ENCODE measurements around the gene HOXA13. TPM values are rescaled to one million over a fixed set of nuclear protein-coding genes. Genes with fewer than 3 reads are reported as not detected.

The HOXA13 gene
- total and polyA plus RNA-seq, 2 experiments from 2014 or later = not detected

GRCh38 chr7:27176962-27177794 lies 22.7 kb downstream of the HOXA13 start:
- H3K4me3 ChIP-seq = no peak overlapping the region
- no peak for DNase-seq (ENCODE audit: low spot score)
- H3K79me2 ChIP-seq (replicated peaks; ENCODE audit: insufficient read depth) = no peaks in the 10 kb centered on the region

GRCh38 chr7:27176524-27176845 lies 23.4 kb downstream of the HOXA13 start:
- H3K9me3 Mint-ChIP-seq = peaks cover 8% of the 10 kb centered on the region; the same call in 2 of the 3 replicates
- Histone ChIP-seq H3K27ac (ENCODE audit: low read depth) (no peak overlapping the region), H3K9me2 (ENCODE audit: insufficient read depth) (no peaks in the 10 kb centered on the region), H3F3A (replicated peaks; ENCODE audit: low read depth) (peaks cover 42% of the 10 kb centered on the region), H4K20me1 (replicated peaks; ENCODE audit: insufficient read depth) (peaks cover 52% of the 10 kb centered on the region), H2AFZ (no peak overlapping the region), H3K4me1 (ENCODE audit: insufficient read depth) (peaks cover 36% of the 10 kb centered on the region), H3K4me3 (no peak overlapping the region), H3K4me2 (no peak overlapping the region), H3K27me3 (ENCODE audit: insufficient read depth) (peaks cover 100% of the 10 kb centered on the region), H3K79me2 (replicated peaks; ENCODE audit: insufficient read depth) (no peaks in the 10 kb centered on the region), H3K36me3 (ENCODE audit: insufficient read depth) (no peaks in the 10 kb centered on the region)
- no peak overlapping the region for H3K4me3 Mint-ChIP-seq
- ATAC-seq (no peak), DNase-seq (ENCODE audit: low spot score) (no peak)
- peaks cover 22% of the 10 kb centered on the region for H3K4me1 Mint-ChIP-seq
- no peak overlapping the region for H3K27ac Mint-ChIP-seq
- H3K36me3 Mint-ChIP-seq (ENCODE audit: low read depth) = no peaks in the 10 kb centered on the region; the same call in 2 of the 3 replicates
- TF ChIP-seq ZNF331 (CRISPR knock-in tag; IDR thresholded peaks at IDR 0.05; ENCODE audit: low read depth) (no peak), CTCF (conservative IDR thresholded peaks at IDR 0.05; ENCODE audit: low read depth in 2 of 2) (no peak)
- H3K27me3 Mint-ChIP-seq (ENCODE audit: insufficient read depth, low read depth, poor library complexity) = peaks cover 95% of the 10 kb centered on the region

More at GRCh38 chr7:27176962-27177794, 22.7 kb downstream of the HOXA13 start:
- peaks cover 2% of the 10 kb centered on the region; the same call in 1 of the 3 replicates for H3K9me3 Mint-ChIP-seq
- Histone ChIP-seq H3K9me2 (ENCODE audit: insufficient read depth) (no peaks in the 10 kb centered on the region), H2AFZ (no peak overlapping the region), H3K4me1 (ENCODE audit: insufficient read depth) (peaks cover 33% of the 10 kb centered on the region), H3K4me2 (no peak overlapping the region), H3K27me3 (ENCODE audit: insufficient read depth) (peaks cover 100% of the 10 kb centered on the region), H3K27ac (ENCODE audit: low read depth) (no peak overlapping the region), H4K20me1 (replicated peaks; ENCODE audit: insufficient read depth) (peaks cover 54% of the 10 kb centered on the region), H3F3A (replicated peaks; ENCODE audit: low read depth) (peaks cover 37% of the 10 kb centered on the region), H3K36me3 (ENCODE audit: insufficient read depth) (no peaks in the 10 kb centered on the region)
- no peak for ATAC-seq
- TF ChIP-seq ETS1 (IDR thresholded peaks at IDR 0.05) (no peak), EZH2 (IDR thresholded peaks at IDR 0.05; ENCODE audit: low read depth, unreplicated experiment) (peak; percentile 54)
- H3K4me3 Mint-ChIP-seq = no peak overlapping the region
- no peaks in the 10 kb centered on the region; the same call in 2 of the 3 replicates for H3K36me3 Mint-ChIP-seq (ENCODE audit: low read depth)
- H3K27ac Mint-ChIP-seq = no peak overlapping the region
- H3K27me3 Mint-ChIP-seq (ENCODE audit: insufficient read depth, low read depth, poor library complexity) = peaks cover 95% of the 10 kb centered on the region
- H3K4me1 Mint-ChIP-seq = peaks cover 20% of the 10 kb centered on the region

All from GM23338 (cell line).